ENCODE results near the gene PARK7.

DNA sequence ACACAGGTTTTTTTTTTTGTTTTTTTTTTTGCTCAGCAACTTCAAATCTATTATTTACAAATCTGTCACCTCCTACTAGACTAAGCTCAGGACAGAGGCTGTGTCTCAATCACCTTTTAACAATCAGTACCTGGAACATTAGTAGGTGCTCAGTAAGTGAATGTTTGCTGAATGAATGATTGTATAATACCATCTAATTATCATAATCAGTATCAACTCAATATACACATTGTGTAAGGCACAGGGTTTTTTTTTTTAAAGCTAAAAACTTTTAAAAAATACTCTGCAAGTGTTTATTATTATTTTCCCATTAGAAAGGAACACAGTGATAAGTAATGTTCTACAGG lies 55.4 kb downstream of the PARK7 start:
- TF ChIP-seq, protein P1, sequence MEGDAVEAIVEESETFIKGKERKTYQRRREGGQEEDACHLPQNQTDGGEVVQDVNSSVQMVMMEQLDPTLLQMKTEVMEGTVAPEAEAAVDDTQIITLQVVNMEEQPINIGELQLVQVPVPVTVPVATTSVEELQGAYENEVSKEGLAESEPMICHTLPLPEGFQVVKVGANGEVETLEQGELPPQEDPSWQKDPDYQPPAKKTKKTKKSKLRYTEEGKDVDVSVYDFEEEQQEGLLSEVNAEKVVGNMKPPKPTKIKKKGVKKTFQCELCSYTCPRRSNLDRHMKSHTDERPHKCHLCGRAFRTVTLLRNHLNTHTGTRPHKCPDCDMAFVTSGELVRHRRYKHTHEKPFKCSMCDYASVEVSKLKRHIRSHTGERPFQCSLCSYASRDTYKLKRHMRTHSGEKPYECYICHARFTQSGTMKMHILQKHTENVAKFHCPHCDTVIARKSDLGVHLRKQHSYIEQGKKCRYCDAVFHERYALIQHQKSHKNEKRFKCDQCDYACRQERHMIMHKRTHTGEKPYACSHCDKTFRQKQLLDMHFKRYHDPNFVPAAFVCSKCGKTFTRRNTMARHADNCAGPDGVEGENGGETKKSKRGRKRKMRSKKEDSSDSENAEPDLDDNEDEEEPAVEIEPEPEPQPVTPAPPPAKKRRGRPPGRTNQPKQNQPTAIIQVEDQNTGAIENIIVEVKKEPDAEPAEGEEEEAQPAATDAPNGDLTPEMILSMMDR (IDR thresholded peaks at IDR 0.05), result no peak
- no peak for TF ChIP-seq POLR2A (IDR thresholded peaks at IDR 0.05)

Data from uterus (tissue), 2 donors.